Fibroblast of lung (primary cell): Measurements from ENCODE around the gene TMEM151B. TPM values are rescaled to one million over a fixed set of nuclear protein-coding genes. Genes with fewer than 3 reads are reported as not detected.

Source experiments
- DNase-seq, 2 donors: peaks; one replicate each; pipeline versions ENCODE4 v3.0.0 to v3.0.0-alpha.2; 2010; ENCODE audit warnings: low read depth in 2 of 2
- H2AFZ ChIP-seq: 2 replicates; pipeline ENCODE4 v1.5.1; 2012; ENCODE audit warnings: low read length, control low read depth, inconsistent platforms
- H3K27ac ChIP-seq: 2 replicates; pipeline ENCODE4 v1.5.1; 2011; ENCODE audit warnings: low read length, control low read depth; ENCODE audit not compliant: insufficient read depth
- H3K27me3 ChIP-seq: 2 replicates; pipeline ENCODE4 v1.5.1; 2011; ENCODE audit warnings: mild to moderate bottlenecking, low read length; ENCODE audit not compliant: control insufficient read depth, insufficient read depth
- H3K36me3 ChIP-seq: 2 replicates; pipeline ENCODE4 v1.5.1; 2011; ENCODE audit warnings: low read length; ENCODE audit not compliant: control insufficient read depth, insufficient read depth
- H3K4me1 ChIP-seq: 2 replicates; pipeline ENCODE4 v1.5.1; 2011; ENCODE audit warnings: low read length; ENCODE audit not compliant: control insufficient read depth, insufficient read depth; ENCODE audit errors: extremely low read depth
- H3K4me2 ChIP-seq: 2 replicates; pipeline ENCODE4 v1.5.1; 2011; ENCODE audit warnings: low read length, control low read depth; ENCODE audit not compliant: insufficient read depth; ENCODE audit errors: extremely low read depth
- H3K4me3 ChIP-seq, 4 experiments: fragments of 200-600 bp in 1 of 4; sonication (generic) in 1 of 4; replicated peaks in 1 of 4; 2 replicates each; pipeline ENCODE4 v1.5.1; 2011 to 2016; ENCODE audit warnings: low read length in 4 of 4, low read depth in 3 of 4, mild to moderate bottlenecking in 3 of 4, control low read depth in 2 of 4, inconsistent platforms in 1 of 4, mixed read lengths in 1 of 4; ENCODE audit not compliant: insufficient read depth in 1 of 4; ENCODE audit errors: control extremely low read depth in 1 of 4
- H3K79me2 ChIP-seq: 2 replicates; pipeline ENCODE4 v1.5.1; 2012; ENCODE audit warnings: mild to moderate bottlenecking, low read length, inconsistent platforms; ENCODE audit not compliant: control insufficient read depth, insufficient read depth
- H3K9ac ChIP-seq: 2 replicates; pipeline ENCODE4 v1.5.1; 2011; ENCODE audit warnings: mild to moderate bottlenecking, low read length, control low read depth; ENCODE audit not compliant: insufficient read depth
- H3K9me3 ChIP-seq: 2 replicates; pipeline ENCODE4 v1.5.1; 2012; ENCODE audit warnings: low read depth, low read length; ENCODE audit not compliant: control insufficient read depth, insufficient read depth
- H4K20me1 ChIP-seq: 2 replicates; pipeline ENCODE4 v1.5.1; 2011; ENCODE audit warnings: low read length; ENCODE audit not compliant: control insufficient read depth, insufficient read depth; ENCODE audit errors: extremely low read depth
- CTCF ChIP-seq, 2 donors: IDR thresholded peaks in 1 of 2; conservative IDR thresholded peaks in 1 of 2; 1 replicate in 1 of 2; 2 replicates in 1 of 2; pipeline ENCODE4 v1.5.1; 2011 to 2012; ENCODE audit warnings: low read length in 2 of 2, control low read depth in 1 of 2, inconsistent platforms in 1 of 2, low read depth in 1 of 2, mild to moderate bottlenecking in 1 of 2
- EZH2 ChIP-seq: IDR thresholded peaks from 2 replicates; pipeline ENCODE4 v1.5.1; 2012; ENCODE audit warnings: low read length, control low read depth, mild to moderate bottlenecking; ENCODE audit errors: missing control alignments
- polyA plus RNA-seq, 2 donors: library from polyadenylated mRNA; depleted of rRNA in 1 of 2; stranded (reverse) in 1 of 2; unstranded in 1 of 2; fragments of >200 nt; gene quantifications; 2 replicates each; pipeline ENCODE4 v1.2.1, GENCODE V29; 2011 to 2012; ENCODE audit warnings: missing spikeins in 1 of 2
- total RNA-seq: library from RNA; depleted of rRNA; stranded (reverse); fragments of >200 nt; gene quantifications from 2 replicates; pipeline ENCODE4 v1.2.1, GENCODE V29; 2014

TMEM151B gene
- total and polyA plus RNA-seq, 2 donors (not counting 1 experiment from before 2014, with no cell fraction given), result under 0.01 TPM; not detected in 1

GRCh38 chr6:44294832-44295791 lies 24.9 kb downstream of the TMEM151B start:
- TF ChIP-seq CTCF (conservative IDR thresholded peaks at IDR 0.05 in 1 of 2, IDR thresholded peaks at IDR 0.05 in 1 of 2; ENCODE audit: low read depth in 1 of 2, low read length in 2 of 2) (no peak), EZH2 (no peak)
- H2AFZ ChIP-seq, result no peak overlapping the region
- H3K27me3 ChIP-seq, result peaks cover 50% of the 10 kb centered on the region
- H3K36me3 ChIP-seq, result peaks cover under 1% of the 10 kb centered on the region
- no peak overlapping the region for H3K4me3 ChIP-seq
- H3K79me2 ChIP-seq, result no peaks in the 10 kb centered on the region
- H4K20me1 ChIP-seq, result no peaks in the 10 kb centered on the region
- no peak for DNase-seq
- H3K4me2 ChIP-seq, result no peak overlapping the region
- H3K9me3 ChIP-seq, result no peaks in the 10 kb centered on the region
- no peak overlapping the region for H3K27ac ChIP-seq
- H3K9ac ChIP-seq, result no peak overlapping the region
- no peaks in the 10 kb centered on the region for H3K4me1 ChIP-seq

GRCh38 chr6:44297063-44298038 lies 27.1 kb downstream of the TMEM151B start:
- no peak overlapping the region for H3K9ac ChIP-seq
- H3K4me2 ChIP-seq, result peak overlapping the region; percentile 51
- DNase-seq, result peak in 1 of 2 donors; percentile 16
- no peaks in the 10 kb centered on the region for H3K9me3 ChIP-seq
- H3K4me3 ChIP-seq, result peak overlapping the region; percentile 20 to 52 (median 30)
- no peak overlapping the region for H3K27ac ChIP-seq
- no peaks in the 10 kb centered on the region for H3K79me2 ChIP-seq
- peaks cover 32% of the 10 kb centered on the region for H3K27me3 ChIP-seq
- no peaks in the 10 kb centered on the region for H3K4me1 ChIP-seq
- TF ChIP-seq CTCF (conservative IDR thresholded peaks at IDR 0.05 in 1 of 2, IDR thresholded peaks at IDR 0.05 in 1 of 2; ENCODE audit: low read depth in 1 of 2, low read length in 2 of 2), result no peak
- TF ChIP-seq EZH2, result peak; percentile 97
- peaks cover 10% of the 10 kb centered on the region for H3K36me3 ChIP-seq
- H2AFZ ChIP-seq, result no peak overlapping the region
- no peaks in the 10 kb centered on the region for H4K20me1 ChIP-seq
